Activated CD8-positive, alpha-beta T cell treated with anti-CD3 and anti-CD28 coated beads, Interleukin-2, amount 10 ng/mL, durations not matched to agents 7 days and 5 days (primary cell): ENCODE data around the gene QKI. TPM values are rescaled to one million over a fixed set of nuclear protein-coding genes. Genes with fewer than 3 reads are reported as not detected.

Experiments used
- ATAC-seq: fragments of 150-1000 bp; cut with Tn5 transposase; one replicate; pipeline ENCODE4 v1.10.0; 2021; ENCODE audit warnings: moderate library complexity
- CTCF ChIA-PET: fragments of 350-600 bp; sonication (Branson Sonifier 250); formaldehyde crosslinking; loops from one replicate; lab custom pipeline; 2021; ENCODE audit warnings: antibody characterized with exemption; lab: Charles Lee
- POLR2A ChIA-PET: fragments of 350-600 bp; sonication (Branson Sonifier 250); formaldehyde crosslinking; loops from one replicate; lab custom pipeline; 2021; ENCODE audit warnings: antibody characterized with exemption; lab: Charles Lee
- DNase-seq: peaks from one replicate; pipeline ENCODE4 v3.0.0-alpha.2; 2020
- H3K27ac Mint-ChIP-seq: one replicate; pipeline ENCODE4 v1.8.0; 2021; ENCODE audit warnings: mild to moderate bottlenecking, mixed read lengths
- H3K27me3 Mint-ChIP-seq: one replicate; pipeline ENCODE4 v1.8.0; 2021; ENCODE audit warnings: low read depth, mixed read lengths
- H3K36me3 Mint-ChIP-seq: one replicate; pipeline ENCODE4 v1.8.0; 2021; ENCODE audit warnings: low read depth, mixed read lengths
- H3K4me1 Mint-ChIP-seq: one replicate; pipeline ENCODE4 v1.8.0; 2021; ENCODE audit warnings: low read depth, mixed read lengths
- H3K4me3 Mint-ChIP-seq: one replicate; pipeline ENCODE4 v1.8.0; 2021; ENCODE audit warnings: mild to moderate bottlenecking, mixed read lengths
- H3K9me3 Mint-ChIP-seq: one replicate; pipeline ENCODE4 v1.8.0; 2022; ENCODE audit warnings: mixed read lengths; ENCODE audit not compliant: insufficient read depth
- total RNA-seq, 2 experiments: library from RNA; stranded (reverse); gene quantifications; one replicate each; pipeline ENCODE4 v1.2.3, GENCODE V29; 2021

The QKI gene
- total RNA-seq, 2 experiments from 2014 or later = 55.3 to 58.6 TPM

DNA sequence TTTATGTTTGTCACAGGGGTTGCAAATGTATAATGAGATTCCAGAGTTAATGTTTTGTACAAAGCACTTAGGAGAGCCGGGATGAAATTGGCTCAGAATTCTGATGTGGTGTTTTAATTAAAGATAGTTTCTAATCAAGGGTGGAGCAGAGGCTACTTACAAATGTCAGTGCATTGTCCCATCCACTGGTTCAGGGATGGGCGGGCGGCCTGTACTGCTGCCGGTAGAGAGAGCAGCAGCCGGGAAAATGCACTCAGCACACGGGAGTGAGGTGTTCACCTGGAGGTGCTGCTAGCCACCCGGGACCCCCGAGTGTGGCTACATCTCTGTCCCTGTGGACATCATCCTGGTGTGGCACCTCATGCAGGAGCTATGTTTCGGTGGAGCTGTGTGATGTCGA is 193.3 kb downstream of the QKI start:
- no peak overlapping the region for H3K4me3 Mint-ChIP-seq
- H3K27ac Mint-ChIP-seq = no peak overlapping the region
- H3K27me3 Mint-ChIP-seq = no peaks in the 10 kb centered on the region
- H3K4me1 Mint-ChIP-seq = no peaks in the 10 kb centered on the region
- no peaks in the 10 kb centered on the region for H3K9me3 Mint-ChIP-seq
- H3K36me3 Mint-ChIP-seq = no peaks in the 10 kb centered on the region
- DNase-seq (no peak), ATAC-seq (no peak)
- ChIA-PET CTCF (no interaction called here), POLR2A (interaction anchor here (0.9 kb wide), 1 partner anchor 26 kb away, joined by 4 read pairs; no protein-coding TSS in a partner anchor)

DNA sequence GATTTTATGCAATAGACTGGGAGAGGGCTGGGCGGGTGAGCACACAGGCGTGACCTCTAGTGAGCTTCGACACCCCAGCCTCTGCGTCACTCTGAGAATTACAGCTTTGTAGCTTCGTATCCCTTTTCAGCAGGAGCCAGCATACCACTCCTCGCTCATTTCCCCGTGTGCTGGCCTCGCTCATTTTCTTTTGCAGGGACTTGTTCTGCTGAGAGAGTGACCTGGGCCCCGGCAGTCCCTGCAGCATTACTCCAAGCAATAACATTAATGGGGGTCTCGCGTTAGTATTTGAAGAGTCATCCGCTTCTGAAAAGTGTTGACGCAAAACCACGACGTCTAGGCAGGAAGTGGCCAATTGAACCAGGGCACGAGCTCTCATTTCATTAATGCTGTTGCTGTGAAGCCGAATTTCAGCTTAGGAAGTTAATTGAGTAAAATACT is 193.7 kb downstream of the QKI start:
- no peaks in the 10 kb centered on the region for H3K9me3 Mint-ChIP-seq
- H3K27ac Mint-ChIP-seq = no peak overlapping the region
- no peaks in the 10 kb centered on the region for H3K36me3 Mint-ChIP-seq
- no peaks in the 10 kb centered on the region for H3K27me3 Mint-ChIP-seq
- H3K4me3 Mint-ChIP-seq = no peak overlapping the region
- ATAC-seq (no peak), DNase-seq (no peak)
- CTCF ChIA-PET = no interaction called here
- POLR2A ChIA-PET = interaction anchor here (0.9 kb wide), 1 partner anchor 27 kb away, joined by 4 read pairs; no protein-coding TSS in a partner anchor
- no peaks in the 10 kb centered on the region for H3K4me1 Mint-ChIP-seq

DNA sequence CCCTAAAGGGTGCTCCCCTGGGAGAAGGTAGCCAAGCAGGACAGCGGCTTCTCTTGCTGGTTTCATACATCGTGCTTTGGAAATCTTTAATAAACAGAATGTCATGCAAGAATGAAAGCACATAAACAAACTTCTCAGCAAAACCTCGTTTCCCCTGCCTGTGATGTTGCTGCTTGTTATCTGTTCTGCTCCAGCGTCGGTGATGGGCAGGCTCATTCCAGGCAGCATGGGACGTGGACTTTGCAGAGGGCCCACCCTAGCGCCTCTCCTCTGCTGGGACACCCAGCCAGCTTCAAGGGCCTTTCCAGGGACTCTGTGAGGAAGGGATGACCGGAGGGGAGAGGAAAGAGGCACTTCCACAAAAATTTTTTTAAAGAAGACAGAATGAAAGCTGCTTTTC is 197.7 kb downstream of the QKI start:
- Mint-ChIP-seq H3K36me3 (no peaks in the 10 kb centered on the region), H3K4me3 (no peak overlapping the region), H3K4me1 (no peaks in the 10 kb centered on the region), H3K27me3 (no peaks in the 10 kb centered on the region), H3K27ac (no peak overlapping the region), H3K9me3 (no peaks in the 10 kb centered on the region)
- ChIA-PET POLR2A (no interaction called here), CTCF (no interaction called here)
- DNase-seq (no peak), ATAC-seq (no peak)

DNA sequence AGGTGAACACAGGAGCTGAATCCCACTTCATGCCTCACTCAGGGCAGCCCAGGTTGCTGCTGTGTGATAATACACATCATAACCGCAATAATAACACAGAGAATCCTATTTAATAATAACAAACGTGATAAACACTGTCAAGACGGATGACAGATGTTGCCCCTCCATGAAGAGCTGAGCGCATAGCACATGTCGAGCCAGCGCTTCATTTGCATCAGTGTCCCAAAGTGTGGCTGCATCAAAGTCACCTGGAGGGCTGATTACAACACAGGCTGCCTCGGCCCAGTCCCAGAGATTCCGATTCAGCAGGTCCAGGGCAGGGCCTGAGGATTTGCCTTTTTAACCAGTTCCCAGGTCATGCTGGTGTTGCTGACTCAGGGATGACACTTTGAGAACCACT is 198.5 kb downstream of the QKI start:
- ATAC-seq = no peak
- Mint-ChIP-seq H3K27me3 (no peaks in the 10 kb centered on the region), H3K4me3 (no peak overlapping the region), H3K27ac (no peak overlapping the region), H3K36me3 (no peaks in the 10 kb centered on the region), H3K4me1 (no peaks in the 10 kb centered on the region), H3K9me3 (no peaks in the 10 kb centered on the region)
- DNase-seq = no peak
- CTCF ChIA-PET = no interaction called here
- POLR2A ChIA-PET = no interaction called here

DNA sequence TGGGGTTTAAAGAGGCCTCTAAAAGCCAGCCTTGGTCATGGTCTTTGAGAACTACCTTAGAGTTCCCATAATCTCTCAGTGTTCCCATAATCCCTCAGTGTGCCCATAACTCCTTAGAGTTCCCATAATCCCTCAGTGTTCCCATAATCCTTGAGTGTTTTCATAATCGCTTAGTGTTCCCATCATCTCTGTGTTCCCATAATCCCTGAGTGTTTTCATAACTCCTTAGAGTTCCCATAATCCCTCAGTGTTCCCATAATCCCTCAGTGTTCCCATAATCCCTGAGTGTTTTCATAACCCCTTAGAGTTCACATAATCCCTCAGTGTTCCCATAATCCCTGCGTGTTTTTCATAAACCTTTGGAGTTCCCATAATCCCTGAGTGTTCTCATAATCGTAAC is 199.2 kb downstream of the QKI start:
- DNase-seq = no peak
- ATAC-seq = no peak
- Mint-ChIP-seq H3K4me1 (no peaks in the 10 kb centered on the region), H3K9me3 (no peaks in the 10 kb centered on the region), H3K4me3 (no peak overlapping the region), H3K36me3 (no peaks in the 10 kb centered on the region), H3K27me3 (no peaks in the 10 kb centered on the region), H3K27ac (no peak overlapping the region)
- ChIA-PET CTCF (no interaction called here), POLR2A (no interaction called here)

DNA sequence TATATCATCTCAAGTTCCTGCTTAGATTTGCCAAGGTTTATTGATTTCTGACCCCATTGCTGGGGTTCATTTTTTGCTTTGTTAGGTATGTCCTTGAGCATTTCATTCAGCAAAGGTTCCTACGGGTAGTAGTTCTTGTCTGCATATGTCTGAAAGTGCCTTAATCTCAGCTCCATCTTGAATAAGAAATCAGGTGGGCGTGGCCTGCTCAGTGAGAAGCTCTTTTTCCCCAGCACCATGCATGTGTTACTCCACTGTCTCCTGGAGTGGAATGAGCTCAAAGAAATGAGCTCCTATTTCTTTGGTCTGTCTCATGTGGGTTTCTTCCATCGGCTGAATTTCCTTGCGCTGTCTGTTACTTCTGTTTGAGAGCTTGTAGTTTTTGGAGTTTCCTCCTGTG is 201.9 kb downstream of the QKI start:
- Mint-ChIP-seq H3K4me3 (no peak overlapping the region), H3K27ac (no peak overlapping the region), H3K36me3 (no peaks in the 10 kb centered on the region), H3K27me3 (no peaks in the 10 kb centered on the region), H3K9me3 (peaks cover under 1% of the 10 kb centered on the region), H3K4me1 (no peaks in the 10 kb centered on the region)
- ChIA-PET CTCF (no interaction called here), POLR2A (no interaction called here)
- DNase-seq (no peak), ATAC-seq (no peak)

DNA sequence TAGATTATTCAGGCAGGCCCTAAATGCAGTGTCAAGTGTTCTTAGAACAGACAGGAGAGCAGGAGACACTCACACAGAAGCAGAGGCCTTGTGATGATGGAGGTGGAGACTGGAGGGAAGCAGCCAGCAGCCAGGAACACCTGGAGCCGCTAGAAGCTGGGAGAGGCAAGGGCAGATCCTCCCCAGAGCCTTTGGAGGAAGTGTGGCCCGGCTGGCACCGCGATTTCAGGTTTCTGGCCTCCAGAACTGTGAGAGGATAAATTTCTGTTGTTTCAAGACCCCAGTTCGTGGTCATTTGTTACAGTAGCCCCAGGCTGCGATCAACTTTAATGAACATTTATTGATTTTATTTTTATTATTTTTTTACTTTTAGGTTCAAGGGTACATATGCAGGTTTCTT is 203.0 kb downstream of the QKI start:
- ATAC-seq (no peak), DNase-seq (no peak)
- H3K27ac Mint-ChIP-seq = no peak overlapping the region
- POLR2A ChIA-PET = no interaction called here
- H3K36me3 Mint-ChIP-seq = no peaks in the 10 kb centered on the region
- H3K9me3 Mint-ChIP-seq = peaks cover 4% of the 10 kb centered on the region
- no peaks in the 10 kb centered on the region for H3K27me3 Mint-ChIP-seq
- no peak overlapping the region for H3K4me3 Mint-ChIP-seq
- no peaks in the 10 kb centered on the region for H3K4me1 Mint-ChIP-seq
- CTCF ChIA-PET = no interaction called here

DNA sequence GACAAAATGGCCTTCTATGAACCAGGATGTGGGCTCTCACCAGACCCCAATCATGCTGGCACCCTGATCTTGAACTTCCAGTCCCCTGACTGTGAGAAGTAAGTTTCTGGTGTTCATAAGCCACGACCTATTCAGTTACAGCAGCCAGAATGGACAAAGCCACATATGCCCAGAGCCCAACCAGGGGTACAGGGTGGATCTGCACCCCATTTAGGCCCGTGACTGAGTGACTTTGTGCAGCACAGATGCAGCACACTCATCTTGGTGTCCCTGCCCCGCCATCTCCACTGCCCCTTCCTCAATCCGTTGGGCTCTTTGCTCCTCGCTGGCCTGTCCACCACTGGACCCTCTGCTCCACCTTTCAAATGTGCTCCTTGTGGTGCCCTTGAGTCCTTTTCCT is 205.6 kb downstream of the QKI start:
- no peaks in the 10 kb centered on the region for H3K27me3 Mint-ChIP-seq
- no peak for ATAC-seq
- no peak overlapping the region for H3K27ac Mint-ChIP-seq
- H3K9me3 Mint-ChIP-seq = peaks cover 4% of the 10 kb centered on the region
- no peak for DNase-seq
- H3K36me3 Mint-ChIP-seq = no peaks in the 10 kb centered on the region
- ChIA-PET POLR2A (no interaction called here), CTCF (no interaction called here)
- no peaks in the 10 kb centered on the region for H3K4me1 Mint-ChIP-seq
- no peak overlapping the region for H3K4me3 Mint-ChIP-seq

DNA sequence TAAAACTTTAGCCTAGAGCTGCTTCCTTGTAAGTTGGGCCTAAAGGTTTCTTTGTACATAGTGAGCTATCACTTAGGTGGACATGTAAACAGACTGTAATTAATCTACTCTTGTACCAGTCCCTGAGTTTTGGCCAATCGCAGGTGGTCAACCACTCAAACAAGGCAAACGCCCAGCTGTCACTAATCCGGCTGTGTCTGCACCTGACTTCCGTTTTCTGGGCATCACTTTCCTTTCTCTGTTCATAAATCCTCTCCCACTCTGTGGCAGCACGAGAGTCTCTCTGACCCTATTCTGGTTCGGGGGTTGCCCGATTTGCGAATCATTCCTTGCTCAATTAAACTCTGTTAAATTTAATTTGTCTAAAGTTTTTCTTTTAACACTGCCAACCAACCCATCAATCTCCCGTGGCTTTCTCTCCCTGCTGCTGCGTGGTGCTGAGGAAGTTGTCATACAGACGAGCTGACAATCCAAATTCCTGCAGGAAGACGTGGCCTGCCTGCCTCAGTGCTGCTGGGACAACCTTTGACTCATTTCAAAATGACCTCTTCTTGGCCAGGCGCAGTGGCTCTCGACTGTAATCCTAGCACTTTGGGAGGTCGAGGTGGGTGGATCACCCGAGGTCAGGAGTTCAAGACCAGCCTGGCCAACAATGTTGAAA is 206.3 kb downstream of the QKI start:
- no peak for ATAC-seq
- Mint-ChIP-seq H3K9me3 (peaks cover 4% of the 10 kb centered on the region), H3K27me3 (peaks cover under 1% of the 10 kb centered on the region), H3K27ac (no peak overlapping the region), H3K4me3 (no peak overlapping the region), H3K4me1 (no peaks in the 10 kb centered on the region), H3K36me3 (no peaks in the 10 kb centered on the region)
- ChIA-PET POLR2A (no interaction called here), CTCF (no interaction called here)
- no peak for DNase-seq

DNA sequence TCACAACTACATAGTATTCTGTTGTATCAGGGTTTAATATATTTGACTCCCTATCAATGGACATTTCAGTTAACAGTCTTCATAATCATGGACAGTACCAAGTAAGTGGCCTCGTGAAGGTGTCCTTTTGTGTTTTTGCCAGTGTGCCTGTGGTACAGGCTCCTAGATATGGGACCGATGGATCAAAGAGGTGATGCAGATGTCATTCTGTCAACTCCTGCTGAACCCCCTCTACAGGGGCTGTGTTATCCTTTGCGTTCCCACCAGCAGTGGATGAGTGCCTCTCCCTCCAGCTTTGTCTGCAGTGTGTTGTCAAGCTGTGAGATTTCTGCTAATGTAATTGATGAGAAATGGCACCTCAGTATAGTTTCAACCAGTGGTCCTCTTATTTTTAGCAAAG is 210.7 kb downstream of the QKI start:
- Mint-ChIP-seq H3K9me3 (peaks cover 4% of the 10 kb centered on the region), H3K4me3 (no peak overlapping the region), H3K4me1 (no peaks in the 10 kb centered on the region), H3K27ac (no peak overlapping the region), H3K27me3 (peaks cover 2% of the 10 kb centered on the region), H3K36me3 (no peaks in the 10 kb centered on the region)
- ChIA-PET POLR2A (no interaction called here), CTCF (no interaction called here)
- DNase-seq (no peak), ATAC-seq (no peak)

DNA sequence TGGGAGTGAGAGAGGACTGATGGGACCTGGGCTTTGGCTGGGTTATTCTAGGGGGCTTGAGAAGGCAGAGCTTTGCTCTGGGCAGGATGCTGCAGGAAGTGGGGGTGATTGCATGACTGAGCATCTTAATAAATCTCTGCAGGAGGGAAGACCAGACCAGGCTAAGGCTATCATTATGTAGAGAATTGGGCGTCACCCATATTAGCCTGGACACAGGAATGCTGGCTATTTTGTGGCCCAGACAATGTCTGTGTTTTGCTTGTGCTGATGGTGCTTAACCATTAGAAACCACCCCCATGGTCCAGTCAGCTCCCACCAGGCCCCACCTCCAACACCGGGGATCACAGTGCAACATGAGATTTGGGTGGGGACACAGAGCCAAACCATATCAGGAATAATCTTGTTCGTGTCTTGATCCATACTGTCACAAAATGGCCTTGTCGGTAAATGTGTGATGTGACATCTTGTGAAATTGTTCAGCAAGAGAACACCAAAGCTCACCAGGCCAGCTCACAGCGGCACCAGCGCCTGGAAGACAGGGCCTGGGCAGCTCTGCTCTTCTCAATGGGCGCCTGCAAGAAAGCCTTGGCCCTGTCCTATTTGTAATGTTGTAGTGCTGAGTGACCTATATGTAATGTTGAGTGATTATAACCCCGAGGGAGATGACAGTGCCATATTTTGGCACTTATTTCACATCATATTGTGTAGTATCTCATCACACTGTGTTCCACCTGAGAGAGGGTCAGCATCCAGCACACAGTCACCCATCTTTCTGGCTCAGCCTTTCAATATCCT is 211.8 kb downstream of the QKI start:
- CTCF ChIA-PET = no interaction called here
- peaks cover 4% of the 10 kb centered on the region for H3K9me3 Mint-ChIP-seq

DNA sequence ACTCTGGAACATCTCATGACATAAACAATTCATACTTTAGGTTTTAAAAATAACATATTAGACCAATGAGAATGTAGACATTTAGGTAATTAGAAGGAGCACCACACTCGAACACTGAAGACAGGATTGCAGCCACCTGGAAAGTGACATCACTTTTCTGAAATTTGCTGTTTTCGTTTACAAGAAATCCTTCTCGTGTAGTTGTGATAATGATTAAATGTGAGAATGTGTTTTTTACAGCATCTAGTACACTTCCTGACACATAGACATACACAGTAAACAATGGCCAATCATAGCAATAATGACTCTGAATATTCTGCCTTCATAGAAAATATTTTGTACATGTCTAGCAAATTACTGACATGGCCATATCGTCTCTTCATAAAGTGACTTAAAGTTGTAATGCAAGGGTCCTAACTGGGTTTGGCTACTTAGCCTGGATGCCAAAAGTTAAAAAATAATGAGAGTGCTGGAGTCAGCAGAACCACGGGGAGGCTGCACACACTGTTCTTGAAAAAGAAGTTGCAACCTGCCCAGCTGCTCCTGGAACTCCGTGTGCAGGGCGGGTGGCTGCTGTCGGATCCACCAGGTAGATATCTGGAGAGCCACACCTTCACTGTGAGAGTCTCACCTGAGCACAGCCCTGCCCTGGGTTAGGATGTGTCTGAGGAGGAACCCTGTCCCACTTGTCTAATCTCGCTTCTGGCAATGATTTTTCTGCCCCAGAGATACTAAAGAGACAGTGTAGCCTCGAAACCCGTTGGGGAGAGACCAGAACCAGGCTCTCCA is 212.9 kb downstream of the QKI start:
- POLR2A ChIA-PET = no interaction called here
- H3K36me3 Mint-ChIP-seq = no peaks in the 10 kb centered on the region
- no peaks in the 10 kb centered on the region for H3K9me3 Mint-ChIP-seq
- CTCF ChIA-PET = no interaction called here
- no peak for DNase-seq
- no peak overlapping the region for H3K27ac Mint-ChIP-seq
- peaks cover 5% of the 10 kb centered on the region for H3K27me3 Mint-ChIP-seq
- no peaks in the 10 kb centered on the region for H3K4me1 Mint-ChIP-seq
- H3K4me3 Mint-ChIP-seq = no peak overlapping the region
- no peak for ATAC-seq

More for the DNA sequence above, 211.8 kb downstream of the QKI start:
- ATAC-seq = no peak
- DNase-seq = no peak
- Mint-ChIP-seq H3K27ac (no peak overlapping the region), H3K4me3 (no peak overlapping the region), H3K36me3 (no peaks in the 10 kb centered on the region), H3K4me1 (no peaks in the 10 kb centered on the region), H3K27me3 (peaks cover 2% of the 10 kb centered on the region)
- POLR2A ChIA-PET = no interaction called here
